Hepatocyte (in vitro differentiated cells): Measurements from ENCODE around the gene PDIA3. TPM values are rescaled to one million over a fixed set of nuclear protein-coding genes. Genes with fewer than 3 reads are reported as not detected.
A peak's percentile ranks its signal among the peaks of the same experiment; 100 is the strongest.
"Not testable (repeated sequence)": the region's sequence is repeated elsewhere in the genome, so short reads cannot be mapped to it uniquely, and the experiment has no call there.

Experiments
- DNase-seq: peaks from one replicate; pipeline ENCODE4 v3.0.0-alpha.2; 2016; ENCODE audit warnings: low spot score
- H2AFZ ChIP-seq: fragments of 200-600 bp; sonication (generic); 2 replicates; pipeline ENCODE4 v1.6.0; 2016; ENCODE audit warnings: antibody characterized with exemption, mild to moderate bottlenecking
- H3K27ac ChIP-seq: fragments of 200-600 bp; sonication (generic); 2 replicates; pipeline ENCODE4 v1.5.1; 2016; ENCODE audit warnings: mild to moderate bottlenecking
- H3K27me3 ChIP-seq: fragments of 200-600 bp; sonication (generic); 2 replicates; pipeline ENCODE4 v1.6.1; 2016
- H3K36me3 ChIP-seq: fragments of 200-600 bp; sonication (generic); replicated peaks from 2 replicates; pipeline ENCODE4 v1.5.1; 2016; ENCODE audit warnings: low read depth; ENCODE audit not compliant: insufficient read depth
- H3K4me1 ChIP-seq: fragments of 200-600 bp; sonication (generic); 2 replicates; pipeline ENCODE4 v1.5.1; 2016; ENCODE audit warnings: mild to moderate bottlenecking, moderate library complexity; ENCODE audit not compliant: insufficient read depth
- H3K4me2 ChIP-seq: fragments of 200-600 bp; sonication (generic); 2 replicates; pipeline ENCODE4 v1.6.0; 2016
- H3K4me3 ChIP-seq: fragments of 200-600 bp; sonication (generic); 2 replicates; pipeline ENCODE4 v1.5.1; 2016; ENCODE audit warnings: mild to moderate bottlenecking
- H3K79me2 ChIP-seq: fragments of 200-600 bp; sonication (generic); 2 replicates; pipeline ENCODE4 v1.6.0; 2017; ENCODE audit warnings: mild to moderate bottlenecking
- H3K9me2 ChIP-seq: fragments of 200-600 bp; sonication (generic); replicated peaks from 2 replicates; pipeline ENCODE4 v1.6.0; 2017; ENCODE audit warnings: mild to moderate bottlenecking; ENCODE audit not compliant: insufficient read depth
- H3K9me3 ChIP-seq: fragments of 200-600 bp; sonication (generic); 2 replicates; pipeline ENCODE4 v1.5.1; 2016; ENCODE audit warnings: low read depth, mild to moderate bottlenecking
- H4K20me1 ChIP-seq: fragments of 200-600 bp; sonication (generic); 2 replicates; pipeline ENCODE4 v1.6.0; 2016; ENCODE audit warnings: mild to moderate bottlenecking; ENCODE audit not compliant: insufficient read depth, poor library complexity, severe bottlenecking
- EZH2 ChIP-seq: fragments of 200-600 bp; sonication (generic); IDR thresholded peaks from 2 replicates; pipeline ENCODE4 v1.6.1; 2016; ENCODE audit warnings: antibody characterized with exemption, mild to moderate bottlenecking, borderline replicate concordance
- EZH2phosphoT487 ChIP-seq: fragments of 200-600 bp; sonication (generic); IDR thresholded peaks from one replicate; pipeline ENCODE4 v1.6.1; 2018; ENCODE audit warnings: antibody characterized with exemption, mild to moderate bottlenecking, low read depth, moderate library complexity; ENCODE audit not compliant: unreplicated experiment, severe bottlenecking
- WGBS: methylation state at CpG from one replicate; pipeline ENCODE4 v1.1.6; 2016; ENCODE audit warnings: low lambda C conversion rate; ENCODE audit errors: missing lambda C conversion rate; 5-methylcytosine and 5-hydroxymethylcytosine counted together
- polyA plus RNA-seq: library from polyadenylated mRNA; unstranded; fragments of >200 nt; fragmentation: Nextera tagmentation; extraction: Ambion mirVana; gene quantifications from 2 replicates; pipeline ENCODE4 v1.2.1, GENCODE V29; 2016
- total RNA-seq: library from RNA; depleted of rRNA; stranded (reverse); fragments of >200 nt; gene quantifications from 2 replicates; pipeline ENCODE4 v1.2.3, GENCODE V29; 2014
- TF ChIP-seq, protein P1 (sequence below): fragments of 200-600 bp; sonication (generic); IDR thresholded peaks from 2 replicates; pipeline ENCODE4 v1.5.1; 2016; ENCODE audit warnings: antibody characterized with exemption, mild to moderate bottlenecking; ENCODE audit not compliant: poor library complexity

Gene PDIA3
- total and polyA plus RNA-seq, 2 experiments from 2014 or later, result 496 to 1,358 TPM

DNA sequence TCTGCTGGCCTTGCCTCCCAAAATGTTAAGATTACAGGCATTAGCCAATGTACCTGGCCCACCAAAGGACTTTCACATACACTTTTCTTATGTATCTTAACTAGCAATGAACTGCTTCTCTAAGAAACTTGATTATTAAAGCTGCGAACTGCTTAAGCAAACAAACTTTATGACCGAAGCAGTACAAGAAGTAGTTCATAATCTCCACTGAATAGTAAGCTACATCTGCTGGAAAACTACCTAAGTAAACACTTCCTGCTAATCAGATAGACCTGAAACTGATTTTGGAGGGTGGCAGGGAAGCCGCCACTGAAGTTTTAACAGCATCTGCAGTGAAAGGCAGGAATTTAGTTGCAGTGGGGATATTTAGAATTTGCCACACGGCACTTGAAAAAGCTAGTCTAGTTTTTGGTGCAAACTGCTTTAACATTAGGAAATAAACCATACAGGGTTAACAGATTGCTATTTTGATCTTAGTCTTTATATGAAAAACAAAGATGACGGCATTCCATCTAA is 62.3 kb downstream of the PDIA3 start:
- no peak overlapping the region for H3K4me3 ChIP-seq
- H3K4me1 ChIP-seq, result no peaks in the 10 kb centered on the region
- no peak overlapping the region for H2AFZ ChIP-seq
- TF ChIP-seq EZH2 (no peak), EZH2phosphoT487 (no peak)
- TF ChIP-seq, protein P1, sequence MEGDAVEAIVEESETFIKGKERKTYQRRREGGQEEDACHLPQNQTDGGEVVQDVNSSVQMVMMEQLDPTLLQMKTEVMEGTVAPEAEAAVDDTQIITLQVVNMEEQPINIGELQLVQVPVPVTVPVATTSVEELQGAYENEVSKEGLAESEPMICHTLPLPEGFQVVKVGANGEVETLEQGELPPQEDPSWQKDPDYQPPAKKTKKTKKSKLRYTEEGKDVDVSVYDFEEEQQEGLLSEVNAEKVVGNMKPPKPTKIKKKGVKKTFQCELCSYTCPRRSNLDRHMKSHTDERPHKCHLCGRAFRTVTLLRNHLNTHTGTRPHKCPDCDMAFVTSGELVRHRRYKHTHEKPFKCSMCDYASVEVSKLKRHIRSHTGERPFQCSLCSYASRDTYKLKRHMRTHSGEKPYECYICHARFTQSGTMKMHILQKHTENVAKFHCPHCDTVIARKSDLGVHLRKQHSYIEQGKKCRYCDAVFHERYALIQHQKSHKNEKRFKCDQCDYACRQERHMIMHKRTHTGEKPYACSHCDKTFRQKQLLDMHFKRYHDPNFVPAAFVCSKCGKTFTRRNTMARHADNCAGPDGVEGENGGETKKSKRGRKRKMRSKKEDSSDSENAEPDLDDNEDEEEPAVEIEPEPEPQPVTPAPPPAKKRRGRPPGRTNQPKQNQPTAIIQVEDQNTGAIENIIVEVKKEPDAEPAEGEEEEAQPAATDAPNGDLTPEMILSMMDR, result no peak
- no peaks in the 10 kb centered on the region for H3K27me3 ChIP-seq
- 91% methylated on average over 5 of the region's 5 CpGs for WGBS
- H3K9me2 ChIP-seq, result no peaks in the 10 kb centered on the region
- H3K4me2 ChIP-seq, result no peak overlapping the region
- DNase-seq, result no peak
- H3K36me3 ChIP-seq, result no peaks in the 10 kb centered on the region
- no peaks in the 10 kb centered on the region for H4K20me1 ChIP-seq
- no peak overlapping the region for H3K27ac ChIP-seq
- no peaks in the 10 kb centered on the region for H3K9me3 ChIP-seq
- no peaks in the 10 kb centered on the region for H3K79me2 ChIP-seq

DNA sequence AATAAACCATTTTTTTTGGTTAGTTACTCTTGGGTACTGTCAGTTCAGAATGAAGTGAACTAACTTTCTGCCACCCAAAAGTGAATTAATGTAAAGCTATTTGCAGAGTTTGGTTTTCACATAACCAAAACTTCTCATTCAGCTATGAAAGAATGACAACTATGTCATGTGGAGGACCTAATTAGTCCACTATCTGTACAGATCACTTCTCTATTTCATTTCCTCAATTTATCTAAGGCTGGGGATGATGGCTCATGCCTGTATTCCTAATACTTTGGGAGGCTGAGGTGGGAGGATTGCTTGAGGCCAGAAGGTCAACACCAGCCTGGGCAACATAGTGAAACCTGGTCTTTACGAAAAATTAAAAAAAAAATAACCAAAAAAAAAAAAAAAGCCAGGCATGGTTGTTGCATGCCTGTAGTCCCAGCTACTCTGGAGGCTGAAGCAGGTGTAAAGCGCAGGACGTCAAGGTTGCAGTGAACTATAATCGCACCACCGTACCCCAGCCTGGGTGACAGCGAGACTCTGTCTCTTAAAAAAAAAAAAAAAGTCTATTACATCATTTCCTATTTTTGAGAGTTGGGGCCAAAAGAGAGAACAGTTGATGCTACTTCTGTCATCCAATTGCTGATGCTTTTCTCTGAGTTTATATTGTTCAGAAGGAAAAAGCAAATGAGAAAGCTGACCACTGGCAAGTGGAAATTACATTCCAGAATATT is 62.9 kb downstream of the PDIA3 start:
- H3K4me1 ChIP-seq, result no peaks in the 10 kb centered on the region
- H3K36me3 ChIP-seq, result no peaks in the 10 kb centered on the region
- no peaks in the 10 kb centered on the region for H3K9me3 ChIP-seq
- no peaks in the 10 kb centered on the region for H3K9me2 ChIP-seq
- 96% methylated on average over 6 of the region's 6 CpGs for WGBS
- no peak overlapping the region for H3K27ac ChIP-seq
- no peaks in the 10 kb centered on the region for H4K20me1 ChIP-seq
- no peak overlapping the region for H2AFZ ChIP-seq
- H3K4me3 ChIP-seq, result no peak overlapping the region
- TF ChIP-seq EZH2 (no peak), EZH2phosphoT487 (no peak)
- TF ChIP-seq, protein P1, result no peak
- H3K79me2 ChIP-seq, result no peaks in the 10 kb centered on the region
- no peak for DNase-seq
- H3K4me2 ChIP-seq, result no peak overlapping the region
- no peaks in the 10 kb centered on the region for H3K27me3 ChIP-seq

DNA sequence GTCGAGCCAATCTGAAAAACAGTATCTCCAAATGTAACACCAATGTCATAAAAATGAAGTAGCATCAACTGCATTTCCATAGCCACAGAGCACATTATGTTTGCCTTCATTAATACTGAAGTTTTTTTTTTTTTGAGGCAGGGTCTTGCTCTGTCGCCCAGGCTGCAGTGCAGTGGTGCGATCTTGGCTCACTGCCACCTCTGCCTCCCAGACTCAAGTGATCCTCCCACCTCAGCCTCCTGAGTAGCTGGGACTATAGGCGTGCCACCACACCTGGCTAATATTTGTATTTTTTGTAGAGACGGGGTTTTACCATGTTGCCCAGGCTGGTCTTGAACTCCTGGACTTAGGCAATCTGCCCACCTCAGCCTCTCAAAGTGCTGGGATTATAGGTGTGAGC is 68.8 kb downstream of the PDIA3 start:
- not testable (repeated sequence) for H3K4me3 ChIP-seq, H3K9me2 ChIP-seq, DNase-seq, H2AFZ ChIP-seq, H3K27me3 ChIP-seq, H3K36me3 ChIP-seq, H3K4me1 ChIP-seq, H3K4me2 ChIP-seq, H3K27ac ChIP-seq, H4K20me1 ChIP-seq, H3K9me3 ChIP-seq
- WGBS, result 100% methylated on average over 5 of the region's 5 CpGs
- H3K79me2 ChIP-seq, result peaks cover 21% of the 10 kb centered on the region

DNA sequence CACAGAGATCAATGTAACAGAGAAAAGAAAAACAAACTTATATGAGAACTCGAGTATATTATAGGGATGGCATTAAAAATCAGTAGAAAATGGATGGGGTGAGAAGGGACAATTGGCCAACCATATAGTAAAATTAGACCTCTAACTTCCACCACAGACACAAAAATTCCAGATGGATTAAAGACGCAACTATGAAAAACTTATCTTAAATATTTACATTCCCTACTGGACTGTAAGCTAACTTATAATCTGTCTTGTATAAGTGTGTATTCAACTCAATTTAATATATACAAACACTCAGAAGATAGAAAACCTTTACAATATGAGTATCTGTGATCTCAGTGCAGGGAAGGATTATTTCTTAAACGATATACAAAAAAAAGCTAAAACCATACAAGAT is 75.3 kb downstream of the PDIA3 start:
- TF ChIP-seq EZH2phosphoT487, result no peak
- TF ChIP-seq, protein P1, result no peak
- no peak for TF ChIP-seq EZH2
- Histone ChIP-seq H3K4me3 (no peak overlapping the region), H3K4me2 (peak overlapping the region; percentile 30), H3K9me3 (no peaks in the 10 kb centered on the region), H3K27ac (no peak overlapping the region), H3K27me3 (no peaks in the 10 kb centered on the region), H4K20me1 (peaks cover 5% of the 10 kb centered on the region), H3K36me3 (no peaks in the 10 kb centered on the region), H3K79me2 (peaks cover 73% of the 10 kb centered on the region), H2AFZ (no peak overlapping the region), H3K9me2 (no peaks in the 10 kb centered on the region), H3K4me1 (peaks cover 19% of the 10 kb centered on the region)
- 70% methylated on average over 3 of the region's 3 CpGs for WGBS
- no peak for DNase-seq
